T-helper 2 cell treated with Interferon-gamma antibody and Interleukin-4, amounts not matched to agents 100 ng/mL and 5 ng/mL, for 36 hours (primary cell): Measurements from ENCODE around the gene FAM162B. TPM values are rescaled to one million over a fixed set of nuclear protein-coding genes. Genes with fewer than 3 reads are reported as not detected.
"Not testable (repeated sequence)": the region's sequence is repeated elsewhere in the genome, so short reads cannot be mapped to it uniquely, and the experiment has no call there.

Experiments
- intact Hi-C: fragments of 100-400 bp; cut with micrococcal nuclease; formaldehyde crosslinking; loops from one replicate; pipeline ENCODE4 v1.15.1; 2023
- total RNA-seq: library from RNA; stranded (reverse); gene quantifications from 2 replicates; pipeline ENCODE4 v1.2.3, GENCODE V29; 2022

The FAM162B gene
- not detected in 2 replicates for total RNA-seq

DNA sequence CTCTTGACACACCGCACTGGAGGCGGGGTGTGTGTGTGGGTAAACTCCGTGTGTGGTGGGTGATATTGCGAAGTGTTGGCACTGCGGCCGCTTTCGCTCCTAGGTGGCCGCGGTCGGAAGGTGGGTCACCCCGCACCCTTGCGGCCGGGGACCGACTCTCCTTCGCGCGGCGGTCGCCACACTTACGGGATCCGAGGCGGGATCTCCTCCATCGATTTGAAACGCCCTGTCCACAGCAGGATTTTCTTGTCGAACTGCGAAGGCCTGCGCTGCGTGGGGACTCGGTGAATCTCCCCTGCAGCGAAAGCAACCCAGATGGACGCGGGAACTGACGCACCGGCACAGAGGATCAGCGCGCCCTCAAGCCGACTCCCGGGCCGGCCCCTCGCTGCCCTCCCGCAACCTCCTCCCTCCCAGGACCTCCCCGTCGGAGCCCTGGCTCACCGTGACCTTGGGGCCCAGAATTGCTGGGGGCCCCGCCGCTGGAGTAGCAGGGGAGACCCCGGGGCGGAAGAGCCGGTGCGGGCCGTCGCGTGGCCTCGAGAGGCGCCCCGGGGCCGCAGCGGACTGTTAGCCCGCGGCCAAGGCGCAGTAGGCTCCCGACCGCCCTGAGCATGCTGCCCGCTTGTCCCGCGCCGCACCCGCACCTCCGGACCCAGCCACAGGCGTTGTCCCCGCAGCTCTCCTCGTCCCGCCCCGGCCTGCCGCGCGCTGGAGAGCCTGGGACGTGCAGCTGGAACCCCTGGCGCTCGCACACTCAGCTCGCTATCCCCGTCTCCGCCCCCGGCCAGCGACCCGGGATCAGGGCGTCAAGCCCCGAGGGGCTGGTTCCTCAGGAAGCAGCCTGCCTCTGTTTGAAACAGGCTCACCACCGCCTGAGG lies at the start of gene FAM162B:
Gene FAM162B, minus strand, starts transcription at position 759 of the 881 bp plus-strand sequence. Its CDS starts 143 bp downstream, at position 616.
- intact Hi-C loops: no loop called here

GRCh38 chr6:116812051-116812650 lies 46.6 kb upstream of the FAM162B start:
- intact Hi-C loops: no loop called here

GRCh38 chr6:116801971-116802370 lies 36.5 kb upstream of the FAM162B start:
- intact Hi-C loops: no loop called here

DNA sequence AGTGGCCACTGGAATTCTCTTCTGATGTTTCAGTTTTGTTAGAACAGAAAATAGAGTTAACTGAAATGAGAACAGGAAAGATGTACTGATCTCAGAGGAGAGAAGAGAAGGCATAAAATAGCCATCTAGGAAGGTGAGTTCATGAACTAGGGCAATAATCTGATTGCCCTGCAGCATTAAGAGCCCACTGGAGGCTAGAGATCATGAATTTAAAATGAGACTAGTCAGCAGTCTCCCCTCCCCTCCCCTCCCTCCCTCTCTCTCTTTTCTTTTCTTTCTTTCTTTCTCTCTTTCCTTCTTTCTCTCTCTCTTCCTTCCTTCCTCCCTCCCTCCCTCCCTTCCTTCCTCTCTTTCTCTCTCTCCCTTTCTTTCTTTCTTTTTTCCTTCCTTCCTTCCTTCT lies 34.4 kb upstream of the FAM162B start:
- intact Hi-C loops: no loop called here

DNA sequence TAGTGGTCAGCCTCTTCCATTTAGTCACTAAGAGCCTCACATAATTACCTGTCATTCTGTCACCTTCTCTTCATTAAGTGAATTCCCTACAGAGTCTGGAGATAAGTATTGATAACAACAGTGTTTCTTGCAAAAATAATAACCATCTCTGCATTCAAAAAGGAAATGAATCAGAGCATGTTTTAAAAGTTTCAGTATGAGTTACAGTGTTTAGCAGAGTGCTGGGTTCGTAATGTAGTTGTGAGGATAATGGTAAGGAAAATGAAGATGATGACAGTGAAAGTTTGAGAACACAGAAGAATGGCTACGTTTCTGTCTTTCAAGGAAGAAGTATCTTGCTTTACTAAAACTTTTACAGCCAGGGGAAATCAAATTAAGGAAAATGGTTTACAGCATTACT lies 32.1 kb upstream of the FAM162B start:
- intact Hi-C loops: no loop called here

- intact Hi-C loops: no loop called here
Measured at GRCh38 chr6:116793224-116793623, 27.7 kb upstream of the FAM162B start.

GRCh38 chr6:116783852-116784251 lies 18.3 kb upstream of the FAM162B start:
- intact Hi-C loops: no loop called here

DNA sequence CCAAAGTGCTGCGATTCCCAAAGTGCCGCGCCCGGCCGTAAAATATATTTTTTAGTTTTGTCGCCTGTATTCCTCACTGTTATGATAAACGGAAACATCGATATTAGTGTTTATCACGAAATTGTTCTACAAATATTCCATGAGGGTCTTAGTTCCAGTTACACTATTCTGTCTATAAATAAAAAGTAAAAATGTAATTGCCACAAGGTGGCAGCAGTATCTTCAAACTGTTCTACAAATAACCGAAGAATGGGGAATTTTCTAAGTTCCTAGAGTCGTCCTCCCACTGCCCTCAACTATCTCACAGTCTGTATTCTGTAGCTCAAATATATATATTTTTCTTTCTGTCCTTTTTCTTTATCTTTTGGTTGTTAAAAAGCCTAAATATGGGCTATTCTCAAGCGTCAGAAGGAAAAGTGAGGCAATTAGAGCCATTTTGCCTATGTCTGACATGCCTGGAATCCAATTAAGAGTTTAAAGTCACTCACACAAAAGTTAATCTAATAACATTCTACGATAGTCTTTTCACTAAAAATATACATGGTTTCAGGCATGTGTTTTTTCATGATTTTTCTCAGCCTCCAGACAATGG lies 14.2 kb upstream of the FAM162B start:
- intact Hi-C loops: loop anchor here (1.0 to 2.0 kb wide), 2 partner anchors 67 to 190 kb away; no protein-coding TSS in a partner anchor

- intact Hi-C loops: no loop called here
Measured at GRCh38 chr6:116773886-116774285, 8.4 kb upstream of the FAM162B start.

- intact Hi-C loops: no loop called here
Measured at GRCh38 chr6:116772450-116772849, 6.9 kb upstream of the FAM162B start.

DNA sequence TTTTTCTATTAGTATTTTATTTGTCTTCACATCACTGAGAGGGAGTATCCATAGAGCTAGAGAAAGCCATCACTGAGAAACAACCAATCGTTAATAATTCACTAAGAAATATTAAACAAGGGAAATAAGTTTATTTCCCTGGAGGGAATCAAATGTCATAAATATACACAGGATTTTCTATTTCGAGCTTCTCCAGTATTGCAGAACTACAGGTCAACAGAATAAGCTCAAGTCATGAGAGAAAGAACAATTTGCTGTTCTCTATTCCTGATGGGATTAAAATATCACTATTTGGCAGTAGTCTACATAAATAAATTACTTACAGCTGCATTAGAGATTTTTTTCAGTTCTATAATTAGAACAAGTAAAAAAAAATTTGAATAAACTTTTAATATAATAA lies 2.2 kb upstream of the FAM162B start:
- intact Hi-C loops: no loop called here

DNA sequence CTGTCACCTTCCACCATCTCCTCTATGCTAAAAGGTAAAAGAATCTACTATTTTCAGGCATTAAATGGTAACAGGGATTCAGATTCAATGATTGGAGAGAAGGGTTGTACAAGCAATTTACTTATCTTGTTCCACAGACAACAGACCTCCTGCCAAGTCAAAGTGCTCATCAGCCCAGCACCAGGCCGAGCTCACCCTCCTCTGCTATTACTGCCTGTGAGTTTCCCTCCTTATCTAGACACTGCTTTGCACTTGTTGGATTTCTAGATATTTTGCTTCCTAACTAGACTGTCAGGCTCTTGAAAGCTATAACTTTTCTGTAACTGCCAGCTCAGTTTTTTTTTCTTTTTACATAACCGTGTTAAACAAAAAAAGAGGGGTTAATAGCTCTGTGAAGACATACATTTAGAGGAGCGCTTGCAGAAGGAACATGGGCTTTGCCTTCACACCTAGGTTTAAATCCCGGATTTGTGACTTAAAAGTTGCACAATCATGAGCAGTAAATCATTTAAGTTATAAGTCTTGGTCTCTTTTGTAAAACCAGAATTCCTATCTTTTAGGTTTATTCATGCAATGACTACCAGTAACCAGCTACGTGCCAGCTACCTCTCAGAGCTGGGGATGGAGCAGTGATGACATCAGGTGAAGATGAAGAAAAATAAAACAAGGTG lies 1.1 kb upstream of the FAM162B start:
- intact Hi-C loops: no loop called here

GRCh38 chr6:116764629-116764960 lies 924 bp downstream of the FAM162B start:
- intact Hi-C loops: no loop called here

DNA sequence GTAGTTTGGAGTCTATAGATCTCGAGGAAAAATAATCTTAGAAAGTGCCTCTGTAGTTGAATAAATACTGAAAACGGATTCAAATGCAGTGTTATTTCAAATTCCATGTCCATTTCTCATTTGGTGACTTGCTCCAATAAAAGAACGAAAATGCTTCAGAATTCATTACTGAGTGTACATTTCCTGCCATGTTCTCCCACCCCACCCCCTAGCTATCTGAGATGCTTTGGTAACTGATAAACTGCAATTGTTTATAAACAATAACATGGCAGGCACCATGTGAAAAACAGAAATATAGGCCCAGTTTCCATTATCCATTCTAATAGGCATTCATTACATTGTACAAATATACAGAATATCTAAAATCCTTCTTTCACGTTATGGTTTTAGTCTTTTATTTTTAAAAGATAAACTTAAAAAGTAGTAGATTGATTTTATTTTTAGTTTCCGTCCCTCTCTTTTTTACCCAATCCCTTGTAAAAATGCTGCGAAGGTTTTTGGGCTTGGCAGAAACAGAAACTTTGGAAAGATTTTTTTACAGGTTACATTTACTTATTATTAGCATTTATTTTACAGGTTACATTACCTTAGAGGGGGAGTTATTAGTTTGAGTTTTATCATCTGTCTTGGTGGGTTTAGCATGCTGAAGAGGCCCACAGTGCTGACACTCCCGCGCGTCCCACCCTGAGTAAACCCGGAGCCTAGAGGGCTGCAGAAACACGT lies 1.5 kb downstream of the FAM162B start:
- intact Hi-C loops: no loop called here

DNA sequence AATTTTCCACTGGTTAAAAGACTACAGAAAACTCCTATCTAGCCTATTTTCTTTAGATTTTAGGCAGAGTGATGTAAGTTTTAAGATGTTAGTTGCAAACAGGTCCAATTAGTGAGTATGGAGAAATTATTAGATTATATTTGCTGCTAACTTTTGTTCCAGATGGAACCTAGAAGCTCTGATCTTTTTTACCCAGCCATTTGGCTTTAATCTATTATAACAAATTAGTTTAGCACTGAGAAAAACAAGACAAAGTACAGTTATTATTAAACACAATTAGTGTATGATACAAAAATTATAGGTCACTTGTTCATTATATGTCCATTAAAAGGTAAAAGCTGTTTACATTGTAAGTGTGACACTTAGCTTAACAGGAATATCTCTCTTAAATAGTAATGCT lies 2.5 kb downstream of the FAM162B start:
- intact Hi-C loops: no loop called here

GRCh38 chr6:116762235-116762634 lies 3.3 kb downstream of the FAM162B start:
- intact Hi-C loops: no loop called here

DNA sequence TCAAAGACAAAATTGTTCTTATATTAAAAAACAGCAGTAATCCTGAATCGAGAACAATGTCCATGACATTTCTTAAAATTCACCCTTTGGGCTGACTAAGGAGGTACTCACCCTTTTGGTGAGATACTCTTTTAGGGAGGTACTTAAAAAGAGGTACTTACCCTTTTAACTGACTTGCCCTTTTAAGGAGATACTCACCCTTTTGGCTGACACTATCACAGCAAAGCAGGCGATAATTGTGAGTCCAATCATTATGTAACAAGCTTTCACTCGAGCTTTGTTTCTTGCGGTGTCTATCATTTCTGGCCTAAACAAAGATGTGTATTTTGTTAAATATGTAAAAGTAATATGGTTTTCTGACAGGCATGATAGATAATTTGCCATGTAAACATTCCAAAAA lies 3.7 kb downstream of the FAM162B start:
- intact Hi-C loops: no loop called here

GRCh38 chr6:116745176-116745575 lies 20.3 kb downstream of the FAM162B start:
- intact Hi-C loops: no loop called here

DNA sequence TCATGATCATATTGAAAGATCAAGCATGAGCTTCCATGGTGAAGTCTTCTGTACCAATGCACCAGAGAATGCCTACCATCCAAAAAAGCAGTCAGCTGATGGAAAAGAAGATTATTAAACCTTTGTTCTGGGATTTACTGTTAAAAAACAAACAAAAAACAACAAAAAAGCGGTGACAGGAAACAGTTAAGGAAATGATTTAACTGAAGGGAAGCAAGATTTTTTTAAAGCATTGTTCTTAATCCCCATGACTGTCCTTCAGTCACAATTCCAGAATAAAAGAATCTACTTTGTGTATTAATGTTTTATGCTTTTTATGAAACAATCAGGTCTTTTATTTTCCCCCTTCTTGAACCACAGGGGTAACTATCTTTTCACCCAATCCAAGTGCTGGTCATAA lies 23.9 kb downstream of the FAM162B start:
- intact Hi-C loops: no loop called here

- intact Hi-C loops: not testable (repeated sequence)
Measured at GRCh38 chr6:116740486-116740885, 25.0 kb downstream of the FAM162B start.

DNA sequence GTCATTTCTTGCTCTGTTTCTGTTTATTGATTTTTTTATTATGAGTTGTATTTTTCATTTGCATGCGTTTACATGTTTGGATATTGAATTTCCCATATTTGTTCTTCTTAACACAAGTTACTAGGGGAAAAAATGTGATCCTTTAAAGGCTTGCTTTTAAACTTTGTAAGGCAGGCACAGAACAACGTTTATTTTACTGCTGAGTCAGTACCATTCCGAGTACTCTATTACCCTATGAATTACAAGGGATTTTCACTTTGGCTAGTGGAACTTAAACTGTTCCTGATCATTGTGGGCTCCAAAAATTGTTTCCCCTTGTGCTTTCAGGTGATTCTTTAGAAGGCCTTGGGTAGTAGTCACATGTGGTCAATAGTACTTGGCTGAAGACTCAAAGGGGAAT lies 28.5 kb downstream of the FAM162B start:
- intact Hi-C loops: no loop called here
